H1 (cell line): ENCODE results near the gene GPR137. TPM values are rescaled to one million over a fixed set of nuclear protein-coding genes. Genes with fewer than 3 reads are reported as not detected.

Experiments
- CTCF ChIA-PET: fragments of 300-600 bp; sonication (Branson Sonifier 250); formaldehyde crosslinking; loops from one replicate; lab custom pipeline; 2021; ENCODE audit not compliant: partially characterized antibody; lab: Charles Lee
- POLR2A ChIA-PET: fragments of 300-600 bp; sonication (Branson Sonifier 250); formaldehyde crosslinking; loops from one replicate; lab custom pipeline; 2021; ENCODE audit warnings: inconsistent platforms; ENCODE audit not compliant: partially characterized antibody; lab: Charles Lee
- DNase-seq, 2 experiments: peaks; one replicate each; pipeline versions ENCODE4 v3.0.0 to v3.0.0-alpha.2; 2010 to 2022; ENCODE audit warnings: low spot score in 2 of 2, low read depth in 1 of 2, mixed read lengths in 1 of 2
- FAIRE-seq: peaks from 2 replicates; lab custom pipeline; 2011; peaks lifted over from hg19 to GRCh38; lab: Jason Lieb, UNC
- H2AFZ ChIP-seq: 2 replicates; pipeline ENCODE4 v1.8.1; 2012; ENCODE audit warnings: low read length, inconsistent platforms
- H2AK5ac ChIP-seq: 2 replicates; pipeline ENCODE4 v1.6.1; 2013; ENCODE audit warnings: low read depth, low read length
- H2BK120ac ChIP-seq: replicated peaks from 2 replicates; pipeline ENCODE3; 2013; ENCODE audit warnings: low read depth, low read length, inconsistent platforms
- H2BK12ac ChIP-seq: 2 replicates; pipeline ENCODE4 v1.6.1; 2013; ENCODE audit warnings: low read depth, low read length
- H2BK15ac ChIP-seq: 2 replicates; pipeline ENCODE4 v1.6.1; 2013; ENCODE audit warnings: low read length
- H2BK20ac ChIP-seq: 2 replicates; pipeline ENCODE4 v1.6.1; 2013; ENCODE audit warnings: low read length
- H2BK5ac ChIP-seq: 2 replicates; pipeline ENCODE4 v1.6.1; 2013; ENCODE audit warnings: low read depth, low read length
- H3K14ac ChIP-seq: 2 replicates; pipeline ENCODE4 v1.6.1; 2013; ENCODE audit warnings: inconsistent platforms; ENCODE audit not compliant: insufficient read length
- H3K18ac ChIP-seq: 2 replicates; pipeline ENCODE4 v1.6.1; 2013; ENCODE audit warnings: low read length; ENCODE audit errors: extremely low read depth
- H3K23ac ChIP-seq: 2 replicates; pipeline ENCODE4 v1.6.1; 2013; ENCODE audit warnings: inconsistent platforms; ENCODE audit not compliant: insufficient read length
- H3K23me2 ChIP-seq: 2 replicates; pipeline ENCODE4 v1.6.1; 2013; ENCODE audit warnings: low read depth, low read length
- H3K27ac ChIP-seq: 2 replicates; pipeline ENCODE4 v1.6.1; 2011; ENCODE audit warnings: low read depth, low read length, inconsistent platforms
- H3K27me3 ChIP-seq, 4 experiments: replicated peaks in 1 of 4; 1 replicate in 1 of 4; 2 replicates in 3 of 4; pipeline versions ENCODE4 v1.6.1 to v1.8.1; 2011 to 2013; ENCODE audit warnings: low read length in 3 of 4, mild to moderate bottlenecking in 3 of 4, inconsistent platforms in 2 of 4, mixed read lengths in 2 of 4, moderate library complexity in 1 of 4; ENCODE audit not compliant: control insufficient read depth in 3 of 4, insufficient read depth in 3 of 4; ENCODE audit errors: extremely low read depth in 1 of 4
- H3K36me3 ChIP-seq, 4 experiments: 2 replicates each; pipeline versions ENCODE4 v1.6.1 to v1.8.1; 2011 to 2013; ENCODE audit warnings: mild to moderate bottlenecking in 4 of 4, low read length in 3 of 4, moderate library complexity in 2 of 4, control low read depth in 1 of 4, inconsistent platforms in 1 of 4; ENCODE audit not compliant: insufficient read depth in 4 of 4, control insufficient read depth in 2 of 4
- H3K4ac ChIP-seq: replicated peaks from 2 replicates; pipeline ENCODE3; 2013; ENCODE audit warnings: low read length, low read depth, mixed read lengths, inconsistent platforms; ENCODE audit not compliant: insufficient read length
- H3K4me1 ChIP-seq, 4 experiments: replicated peaks in 1 of 4; 1 replicate in 1 of 4; 2 replicates in 3 of 4; pipeline versions ENCODE4 v1.6.1 to v1.8.1; 2011 to 2013; ENCODE audit warnings: low read length in 3 of 4, inconsistent platforms in 2 of 4, mixed read lengths in 1 of 4; ENCODE audit not compliant: insufficient read depth in 4 of 4, control insufficient read depth in 3 of 4
- H3K4me2 ChIP-seq, 2 experiments: 2 replicates each; pipeline versions ENCODE4 v1.6.1 to v1.8.1; 2011 to 2013; ENCODE audit warnings: low read depth in 2 of 2, low read length in 2 of 2, control low read depth in 1 of 2, inconsistent platforms in 1 of 2, mild to moderate bottlenecking in 1 of 2; ENCODE audit not compliant: insufficient read depth in 1 of 2
- H3K4me3 ChIP-seq, 4 experiments: fragments of 200-600, 300-600 bp in 1 of 4; sonication (generic), shearing (Covaris generic), sonication (Bioruptor Twin) in 1 of 4; 2 replicates each; pipeline versions ENCODE4 v1.5.1 to v1.8.1; 2011 to 2016; ENCODE audit warnings: low read length in 4 of 4, low read depth in 3 of 4, control low read depth in 2 of 4, inconsistent platforms in 2 of 4, mild to moderate bottlenecking in 2 of 4, mixed read lengths in 1 of 4, moderate library complexity in 1 of 4; ENCODE audit not compliant: insufficient read depth in 2 of 4; ENCODE audit errors: extremely low read depth in 1 of 4
- H3K56ac ChIP-seq: replicated peaks from 2 replicates; pipeline ENCODE3; 2013; ENCODE audit warnings: low read depth, mild to moderate bottlenecking, mixed read lengths, low read length, inconsistent platforms; ENCODE audit not compliant: insufficient read length
- H3K79me1 ChIP-seq: 2 replicates; pipeline ENCODE4 v1.6.1; 2013; ENCODE audit warnings: low read depth, low read length, control low read depth
- H3K79me2 ChIP-seq, 2 experiments: 2 replicates each; pipeline versions ENCODE4 v1.6.1 to v1.8.1; 2012 to 2013; ENCODE audit warnings: low read length in 2 of 2, mild to moderate bottlenecking in 2 of 2, inconsistent platforms in 1 of 2; ENCODE audit not compliant: insufficient read depth in 2 of 2, control insufficient read depth in 1 of 2
- H3K9ac ChIP-seq, 4 experiments: replicated peaks in 1 of 4; 1 replicate in 1 of 4; 2 replicates in 3 of 4; pipeline versions ENCODE4 v1.6.1 to v1.8.1; 2011 to 2013; ENCODE audit warnings: low read depth in 3 of 4, low read length in 3 of 4, control low read depth in 2 of 4, mild to moderate bottlenecking in 2 of 4, moderate library complexity in 2 of 4, inconsistent platforms in 1 of 4; ENCODE audit errors: extremely low read depth in 1 of 4
- H3K9me3 ChIP-seq, 2 experiments: 2 replicates each; pipeline versions ENCODE4 v1.6.1 to v1.8.1; 2012 to 2013; ENCODE audit warnings: mild to moderate bottlenecking in 2 of 2, moderate library complexity in 2 of 2, control low read depth in 1 of 2, inconsistent platforms in 1 of 2, low read depth in 1 of 2, low read length in 1 of 2, mixed read lengths in 1 of 2; ENCODE audit not compliant: insufficient read depth in 2 of 2
- H4K20me1 ChIP-seq, 2 experiments: replicated peaks in 1 of 2; 2 replicates each; pipeline versions ENCODE3 to v1.8.1; 2011 to 2013; ENCODE audit warnings: inconsistent platforms in 2 of 2, low read length in 2 of 2, mild to moderate bottlenecking in 1 of 2; ENCODE audit not compliant: insufficient read depth in 2 of 2, control insufficient read depth in 1 of 2
- H4K5ac ChIP-seq: 2 replicates; pipeline ENCODE4 v1.6.1; 2013; ENCODE audit warnings: low read length, low read depth, mixed read lengths, inconsistent platforms; ENCODE audit not compliant: insufficient read length
- H4K8ac ChIP-seq: 2 replicates; pipeline ENCODE4 v1.8.0; 2013; ENCODE audit warnings: mild to moderate bottlenecking, moderate library complexity, low read length, inconsistent platforms; ENCODE audit not compliant: insufficient read depth; ENCODE audit errors: extremely low read depth
- H4K91ac ChIP-seq: replicated peaks from 2 replicates; pipeline ENCODE3; 2013; ENCODE audit warnings: low read length, mixed read lengths, inconsistent platforms; ENCODE audit not compliant: insufficient read length
- CHD1 ChIP-seq: IDR thresholded peaks from 2 replicates; pipeline ENCODE4 v1.6.1; 2012; ENCODE audit warnings: low read depth, low read length, improper control_type of control experiment
- EGR1 ChIP-seq: IDR thresholded peaks from 2 replicates; pipeline ENCODE4 v1.6.1; 2011; ENCODE audit warnings: low read depth, low read length, borderline replicate concordance
- JUND ChIP-seq: IDR thresholded peaks from 2 replicates; pipeline ENCODE4 v1.6.1; 2011; ENCODE audit warnings: mild to moderate bottlenecking, improper control_type of control experiment, low read length
- RBBP5 ChIP-seq: IDR thresholded peaks from 2 replicates; pipeline ENCODE4 v1.7.1; 2012; ENCODE audit warnings: low read depth, mild to moderate bottlenecking, inconsistent platforms, low read length, moderate library complexity, borderline replicate concordance
- RNF2 ChIP-seq: fragments of 200-900, 300-1000 bp; sonication (generic); IDR thresholded peaks from 2 replicates; pipeline ENCODE4 v1.7.1; 2016; ENCODE audit warnings: borderline replicate concordance, low read depth, mild to moderate bottlenecking, antibody characterized with exemption, low read length; ENCODE audit not compliant: poor library complexity, severe bottlenecking; ENCODE audit errors: missing control alignments
- RXRA ChIP-seq: IDR thresholded peaks from 2 replicates; pipeline ENCODE4 v1.6.1; 2011; ENCODE audit warnings: low read depth, mild to moderate bottlenecking, low read length, moderate library complexity; ENCODE audit not compliant: insufficient read depth
- SP1 ChIP-seq: IDR thresholded peaks from 2 replicates; pipeline ENCODE4 v1.6.1; 2011; ENCODE audit warnings: low read depth, low read length
- TAF1 ChIP-seq: IDR thresholded peaks from 2 replicates; pipeline ENCODE4 v1.6.1; 2011; ENCODE audit warnings: mild to moderate bottlenecking, low read depth, low read length
- TCF12 ChIP-seq: IDR thresholded peaks from 2 replicates; pipeline ENCODE4 v1.6.1; 2011; ENCODE audit warnings: low read depth, mild to moderate bottlenecking, low read length
- WGBS, 2 experiments: shearing (Covaris generic) in 1 of 2; methylation state at CpG; one replicate each; pipeline versions ENCODE4 v1.1.6 to v1.1.7; 2013 to 2015; ENCODE audit warnings: low lambda C conversion rate in 2 of 2, mixed read lengths in 2 of 2, inconsistent platforms in 1 of 2, low coverage in 1 of 2, missing lambda C conversion rate in 1 of 2; ENCODE audit not compliant: insufficient replicate concordance in 2 of 2, insufficient coverage in 1 of 2, insufficient read length in 1 of 2; ENCODE audit errors: extremely low coverage in 1 of 2, missing lambda C conversion rate in 1 of 2; 5-methylcytosine and 5-hydroxymethylcytosine counted together
- polyA plus RNA-seq, 7 experiments: library from polyadenylated mRNA; depleted of rRNA in 3 of 7; stranded (reverse) in 5 of 7; unstranded in 2 of 7; fragments of >200 nt in 5 of 7; fragments of 200-250 nt in 2 of 7; gene quantifications; 1 replicate in 5 of 7; 2 replicates in 1 of 7; 4 replicates in 1 of 7; pipeline versions ENCODE4 v1.2.1 to v1.2.3, GENCODE V29; 2011 to 2013; ENCODE audit warnings: missing spikeins in 2 of 7, mixed read lengths in 2 of 7
- total RNA-seq: library from RNA; stranded (reverse); fragmentation: NEBNext Ultra II Directional; extraction: Animal tissue kit (Norgen Biotek cat#: 25700); gene quantifications from 2 replicates; pipeline ENCODE4 v1.2.1, GENCODE V29; 2021
- TF ChIP-seq, protein P1 (sequence below): IDR thresholded peaks from 2 replicates; pipeline ENCODE4 v1.6.1; 2012; ENCODE audit warnings: inconsistent platforms
- TF ChIP-seq, protein P2 (sequence below): IDR thresholded peaks from 2 replicates; pipeline ENCODE4 v1.6.1; 2012; ENCODE audit warnings: low read length, inconsistent platforms

GPR137 gene
- total and polyA plus RNA-seq, 2 of the 8 experiments (the other 6 are each of a cell fraction or from before 2014, with no cell fraction given) = 36.2 to 37.8 TPM

DNA sequence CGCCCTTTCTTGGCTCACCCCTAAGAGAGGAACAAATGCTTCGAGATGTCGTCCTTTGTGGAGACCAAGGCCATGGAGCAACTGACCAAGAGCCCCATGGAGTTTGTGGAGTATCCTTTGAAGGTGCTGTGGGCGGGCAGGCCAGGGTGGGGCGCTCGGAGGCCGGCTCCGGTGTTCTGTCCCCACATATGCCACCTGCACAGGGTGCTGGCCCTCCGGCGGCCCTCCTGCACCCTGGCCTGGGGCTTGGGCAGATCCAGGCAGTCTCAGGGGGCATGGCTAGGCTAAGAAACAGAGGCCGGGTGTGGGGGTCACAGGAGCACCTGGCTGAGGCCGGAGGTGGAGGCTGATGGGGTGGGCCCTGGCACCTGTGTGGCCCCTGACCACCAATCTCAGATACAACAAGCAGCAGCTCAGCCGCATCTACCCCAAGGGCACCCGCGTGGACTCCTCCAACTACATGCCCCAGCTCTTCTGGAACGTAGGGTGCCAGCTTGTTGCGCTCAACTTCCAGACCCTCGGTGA is 24.0 kb upstream of the GPR137 start:
- WGBS, 2 experiments = 93% methylated on average over 16 of the region's 18 CpGs; no CpG with 5 or more reads in 1 of the 2 experiments
- Histone ChIP-seq H3K4me2 (no peak overlapping the region), H2BK20ac (no peak overlapping the region), H2BK120ac (no peak overlapping the region), H3K18ac (no peak overlapping the region), H3K79me2 (no peaks in the 10 kb centered on the region), H3K23ac (no peak overlapping the region), H2BK15ac (no peak overlapping the region), H4K5ac (no peak overlapping the region), H3K27me3 (no peaks in the 10 kb centered on the region), H3K56ac (no peak overlapping the region), H3K9ac (no peak overlapping the region), H3K36me3 (peaks cover 20 to 82% (median 38%) of the 10 kb centered on the region in 4 experiments), H3K4ac (no peak overlapping the region), H2BK12ac (no peak overlapping the region), H3K23me2 (no peaks in the 10 kb centered on the region), H3K14ac (no peak overlapping the region), H3K9me3 (no peaks in the 10 kb centered on the region), H3K4me1 (no peaks in the 10 kb centered on the region; a peak in 3 of 7 replicates), H2AK5ac (no peak overlapping the region), H4K91ac (no peak overlapping the region), H3K27ac (no peak overlapping the region), H2BK5ac (no peak overlapping the region), H3K4me3 (no peak overlapping the region), H4K20me1 (peaks cover 8 to 21% of the 10 kb centered on the region in 2 experiments), H4K8ac (no peak overlapping the region), H3K79me1 (no peaks in the 10 kb centered on the region), H2AFZ (no peak overlapping the region)
- no peak for DNase-seq
- ChIA-PET CTCF (interaction anchor here (0.7 to 7.9 kb wide), 6 partner anchors 6 to 55 kb away, joined by 3 to 62 read pairs (median 6); partner anchors contain the start of genes CATSPERZ and FERMT3), POLR2A (interaction anchor here (1.2 to 11.9 kb wide), 5 partner anchors 5 to 39 kb away, joined by 3 to 352 read pairs (median 4); partner anchors contain the start of genes CATSPERZ, FKBP2, PLCB3 and PPP1R14B)
- no peak for FAIRE-seq
- TF ChIP-seq CHD1 = no peak
- TF ChIP-seq JUND = no peak
- no peak for TF ChIP-seq EGR1
- TF ChIP-seq, protein P1, sequence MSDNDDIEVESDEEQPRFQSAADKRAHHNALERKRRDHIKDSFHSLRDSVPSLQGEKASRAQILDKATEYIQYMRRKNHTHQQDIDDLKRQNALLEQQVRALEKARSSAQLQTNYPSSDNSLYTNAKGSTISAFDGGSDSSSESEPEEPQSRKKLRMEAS = no peak
- no peak for TF ChIP-seq TCF12
- TF ChIP-seq RXRA = no peak
- TF ChIP-seq, protein P2, sequence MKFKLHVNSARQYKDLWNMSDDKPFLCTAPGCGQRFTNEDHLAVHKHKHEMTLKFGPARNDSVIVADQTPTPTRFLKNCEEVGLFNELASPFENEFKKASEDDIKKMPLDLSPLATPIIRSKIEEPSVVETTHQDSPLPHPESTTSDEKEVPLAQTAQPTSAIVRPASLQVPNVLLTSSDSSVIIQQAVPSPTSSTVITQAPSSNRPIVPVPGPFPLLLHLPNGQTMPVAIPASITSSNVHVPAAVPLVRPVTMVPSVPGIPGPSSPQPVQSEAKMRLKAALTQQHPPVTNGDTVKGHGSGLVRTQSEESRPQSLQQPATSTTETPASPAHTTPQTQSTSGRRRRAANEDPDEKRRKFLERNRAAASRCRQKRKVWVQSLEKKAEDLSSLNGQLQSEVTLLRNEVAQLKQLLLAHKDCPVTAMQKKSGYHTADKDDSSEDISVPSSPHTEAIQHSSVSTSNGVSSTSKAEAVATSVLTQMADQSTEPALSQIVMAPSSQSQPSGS = no peak
- no peak for TF ChIP-seq TAF1
- TF ChIP-seq RBBP5 = no peak
- no peak for TF ChIP-seq SP1
- TF ChIP-seq RNF2 = no peak
